Esophagus muscularis mucosa (tissue), 3 donors: Measurements from ENCODE around the gene NBAS.

Experiments used
- CTCF ChIP-seq, 3 experiments: fragments of 200-600 bp in 2 of 3; fragments of 450-650 bp in 1 of 3; sonication (generic) in 2 of 3; IDR thresholded peaks; one replicate each; pipeline ENCODE4 v1.5.1; 2017 to 2019; ENCODE audit warnings: antibody characterized with exemption in 3 of 3, mild to moderate bottlenecking in 2 of 3, moderate library complexity in 1 of 3
- POLR2AphosphoS5 ChIP-seq, 2 donors: sonication (generic); formaldehyde crosslinking; IDR thresholded peaks; one replicate each; pipeline ENCODE4 v1.6.1; 2017; ENCODE audit warnings: antibody characterized with exemption in 2 of 2

GRCh38 chr2:15346624-15347023 is 214.5 kb downstream of the NBAS start:
- no peak for TF ChIP-seq CTCF (IDR thresholded peaks at IDR 0.05)
- no peak for TF ChIP-seq POLR2AphosphoS5 (IDR thresholded peaks at IDR 0.05)
